Urothelium cell line (cell line): Measurements from ENCODE around the gene RABL6.
A peak's percentile ranks its signal among the peaks of the same experiment; 100 is the strongest.
"Not testable (repeated sequence)": the region's sequence is repeated elsewhere in the genome, so short reads cannot be mapped to it uniquely, and the experiment has no call there.

Experiments used
- DNase-seq: peaks from one replicate; pipeline ENCODE4 v3.0.0; 2011; ENCODE audit warnings: low spot score, mixed read lengths
- FAIRE-seq: peaks from 2 replicates; lab custom pipeline; 2011; peaks lifted over from hg19 to GRCh38; lab: Jason Lieb, UNC

RABL6 gene

GRCh38 chr9:136775191-136775590 lies 32.6 kb upstream of the RABL6 start:
- DNase-seq (no peak), FAIRE-seq (no peak)

- DNase-seq (no peak), FAIRE-seq (no peak)
Observed at GRCh38 chr9:136776947-136777346, 30.8 kb upstream of the RABL6 start.

- no peak for FAIRE-seq
- no peak for DNase-seq
Observed at GRCh38 chr9:136777359-136777758, 30.4 kb upstream of the RABL6 start.

GRCh38 chr9:136779808-136780207 lies 27.9 kb upstream of the RABL6 start:
- FAIRE-seq, result no peak
- DNase-seq, result no peak

GRCh38 chr9:136782452-136782851 lies 25.3 kb upstream of the RABL6 start:
- no peak for DNase-seq
- no peak for FAIRE-seq

- DNase-seq (no peak), FAIRE-seq (no peak)
Observed at GRCh38 chr9:136784249-136784996, 23.3 kb upstream of the RABL6 start.

GRCh38 chr9:136784997-136785361 lies 22.8 kb upstream of the RABL6 start:
- no peak for DNase-seq
- FAIRE-seq, result no peak

- FAIRE-seq, DNase-seq: not testable (repeated sequence)
Observed at GRCh38 chr9:136785565-136786355, 22.0 kb upstream of the RABL6 start.

- DNase-seq (no peak), FAIRE-seq (no peak)
Observed at GRCh38 chr9:136786451-136786850, 21.3 kb upstream of the RABL6 start.

- DNase-seq, FAIRE-seq: not testable (repeated sequence)
Observed at GRCh38 chr9:136786983-136787382, 20.8 kb upstream of the RABL6 start.

GRCh38 chr9:136787690-136788400 lies 19.9 kb upstream of the RABL6 start:
- peak; percentile 65 for DNase-seq
- no peak for FAIRE-seq

- FAIRE-seq, DNase-seq: not testable (repeated sequence)
Observed at GRCh38 chr9:136788644-136789522, 18.9 kb upstream of the RABL6 start.

GRCh38 chr9:136789523-136789937 lies 18.2 kb upstream of the RABL6 start:
- DNase-seq, result no peak
- no peak for FAIRE-seq

- no peak for FAIRE-seq
Observed at GRCh38 chr9:136790640-136791515, 16.9 kb upstream of the RABL6 start, which contains the start of gene TMEM141. Gene TMEM141, plus strand, starts transcription at chr9:136791344. Its CDS starts 27 bp downstream, at chr9:136791371.

GRCh38 chr9:136791516-136792276 lies 16.1 kb upstream of the RABL6 start:
- peak; percentile 61 for DNase-seq
- no peak for FAIRE-seq

More at GRCh38 chr9:136790640-136791515, 16.9 kb upstream of the RABL6 start, which contains the start of gene TMEM141:
- peak; percentile 98 for DNase-seq

- no peak for DNase-seq
- FAIRE-seq, result no peak
Observed at GRCh38 chr9:136792321-136793085, 15.2 kb upstream of the RABL6 start.

- FAIRE-seq (no peak), DNase-seq (no peak)
Observed at GRCh38 chr9:136793086-136793946, 14.4 kb upstream of the RABL6 start.
